Activated B cell treated with CpG ODN at 0.5 μM for 24 hours (primary cell): ENCODE results near the gene IL13RA1. TPM values are rescaled to one million over a fixed set of nuclear protein-coding genes. Genes with fewer than 3 reads are reported as not detected.

Source experiments
- ATAC-seq: fragments of 200-7000 bp; cut with Tn5 transposase; one replicate; pipeline ENCODE4 v1.10.0; 2021; ENCODE audit warnings: low read depth, mild to moderate bottlenecking, moderate library complexity
- CTCF ChIA-PET: fragments of 350-600 bp; sonication (Branson Sonifier 250); formaldehyde crosslinking; loops from one replicate; lab custom pipeline; 2021; ENCODE audit warnings: antibody characterized with exemption; lab: Charles Lee
- POLR2A ChIA-PET: fragments of 350-600 bp; sonication (Branson Sonifier 250); formaldehyde crosslinking; loops from one replicate; lab custom pipeline; 2021; ENCODE audit warnings: antibody characterized with exemption; lab: Charles Lee
- DNase-seq: peaks from one replicate; pipeline ENCODE4 v3.0.0; 2022
- H3K27ac Mint-ChIP-seq: one replicate; pipeline ENCODE4 v1.8.0; 2020; ENCODE audit warnings: mixed read lengths
- H3K27me3 Mint-ChIP-seq: one replicate; pipeline ENCODE4 v1.8.0; 2021; ENCODE audit warnings: mixed read lengths
- H3K36me3 Mint-ChIP-seq: one replicate; pipeline ENCODE4 v1.8.0; 2021; ENCODE audit warnings: low read depth, mixed read lengths
- H3K4me1 Mint-ChIP-seq: one replicate; pipeline ENCODE4 v1.8.0; 2021; ENCODE audit warnings: mixed read lengths
- H3K4me3 Mint-ChIP-seq: one replicate; pipeline ENCODE4 v1.8.0; 2020; ENCODE audit warnings: mild to moderate bottlenecking, mixed read lengths
- H3K9me3 Mint-ChIP-seq: one replicate; pipeline ENCODE4 v1.8.0; 2020; ENCODE audit warnings: mixed read lengths
- intact Hi-C: fragments of 100-400 bp; cut with micrococcal nuclease; formaldehyde crosslinking; loops from one replicate; pipeline ENCODE4 v1.15.1; 2024
- total RNA-seq: library from RNA; stranded (reverse); gene quantifications from 2 replicates; pipeline ENCODE4 v1.2.3, GENCODE V29; 2022
- TF ChIP-seq, protein P1 (sequence below): fragments of 200-600 bp; IDR thresholded peaks from one replicate; pipeline ENCODE4 v1.8.0; 2022; ENCODE audit warnings: antibody characterized with exemption, mild to moderate bottlenecking

IL13RA1 gene
- 13.9 and 15.0 TPM in 2 replicates for total RNA-seq

DNA sequence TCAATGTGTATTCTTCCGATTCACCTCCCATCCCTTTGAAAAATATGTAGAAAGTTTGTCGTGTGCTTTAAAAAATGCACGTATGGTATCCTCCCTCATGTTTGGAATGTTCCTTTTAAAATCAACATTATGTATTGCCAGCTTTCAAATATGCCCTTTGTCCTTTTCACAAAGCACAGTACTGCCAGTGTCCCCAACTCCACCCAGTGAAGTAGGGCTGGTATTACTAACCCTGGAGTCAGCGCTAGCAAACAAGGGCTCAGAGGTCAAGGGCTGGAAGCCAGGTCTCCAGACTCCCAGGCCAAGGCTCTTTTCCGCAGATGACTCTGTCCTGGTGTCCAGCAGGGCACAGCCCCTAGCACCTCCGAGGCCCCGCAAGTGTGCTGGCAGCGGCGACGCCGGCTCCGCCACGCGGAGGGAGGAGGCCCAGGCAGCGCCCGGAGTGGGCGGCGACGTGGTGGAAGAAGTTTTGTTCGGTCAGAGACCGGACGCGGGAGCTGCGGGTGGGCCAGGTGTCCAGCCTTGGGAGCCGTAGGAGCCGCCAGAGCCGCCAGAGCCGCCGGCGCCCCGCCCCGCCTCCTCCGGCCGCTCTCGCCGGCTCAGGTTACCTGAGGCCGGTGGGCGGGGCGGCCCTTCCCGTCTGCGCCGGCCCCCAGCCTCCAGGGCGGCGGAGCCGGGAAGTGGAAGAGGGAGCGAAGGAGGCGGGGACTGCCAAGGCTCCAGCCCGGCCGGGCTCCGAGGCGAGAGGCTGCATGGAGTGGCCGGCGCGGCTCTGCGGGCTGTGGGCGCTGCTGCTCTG lies at the start of gene IL13RA1:
Gene IL13RA1 (plus strand): TSS at position 720 of the 799 bp plus-strand sequence. CDS start 33 bp downstream, at position 753.
- no peaks in the 10 kb centered on the region for H3K9me3 Mint-ChIP-seq
- peak; percentile 32 for DNase-seq
- intact Hi-C loops = loop anchor here (2.0 kb wide), 1 partner anchor 44 kb away; no protein-coding TSS in a partner anchor
- no peaks in the 10 kb centered on the region for H3K27me3 Mint-ChIP-seq
- TF ChIP-seq, protein P1, sequence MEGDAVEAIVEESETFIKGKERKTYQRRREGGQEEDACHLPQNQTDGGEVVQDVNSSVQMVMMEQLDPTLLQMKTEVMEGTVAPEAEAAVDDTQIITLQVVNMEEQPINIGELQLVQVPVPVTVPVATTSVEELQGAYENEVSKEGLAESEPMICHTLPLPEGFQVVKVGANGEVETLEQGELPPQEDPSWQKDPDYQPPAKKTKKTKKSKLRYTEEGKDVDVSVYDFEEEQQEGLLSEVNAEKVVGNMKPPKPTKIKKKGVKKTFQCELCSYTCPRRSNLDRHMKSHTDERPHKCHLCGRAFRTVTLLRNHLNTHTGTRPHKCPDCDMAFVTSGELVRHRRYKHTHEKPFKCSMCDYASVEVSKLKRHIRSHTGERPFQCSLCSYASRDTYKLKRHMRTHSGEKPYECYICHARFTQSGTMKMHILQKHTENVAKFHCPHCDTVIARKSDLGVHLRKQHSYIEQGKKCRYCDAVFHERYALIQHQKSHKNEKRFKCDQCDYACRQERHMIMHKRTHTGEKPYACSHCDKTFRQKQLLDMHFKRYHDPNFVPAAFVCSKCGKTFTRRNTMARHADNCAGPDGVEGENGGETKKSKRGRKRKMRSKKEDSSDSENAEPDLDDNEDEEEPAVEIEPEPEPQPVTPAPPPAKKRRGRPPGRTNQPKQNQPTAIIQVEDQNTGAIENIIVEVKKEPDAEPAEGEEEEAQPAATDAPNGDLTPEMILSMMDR = no peak
- ChIA-PET CTCF (no interaction called here), POLR2A (interaction anchor here (0.6 kb wide), 1 partner anchor 25 kb away, joined by 3 read pairs; no protein-coding TSS in a partner anchor)
- no peaks in the 10 kb centered on the region for H3K36me3 Mint-ChIP-seq
- peak; percentile 21 for ATAC-seq
- peak within 1 kb of the TSS; percentile 81 for H3K4me3 Mint-ChIP-seq
- H3K27ac Mint-ChIP-seq = peak within 1 kb of the TSS; percentile 59
- H3K4me1 Mint-ChIP-seq = peaks cover 71% of the 10 kb centered on the region

DNA sequence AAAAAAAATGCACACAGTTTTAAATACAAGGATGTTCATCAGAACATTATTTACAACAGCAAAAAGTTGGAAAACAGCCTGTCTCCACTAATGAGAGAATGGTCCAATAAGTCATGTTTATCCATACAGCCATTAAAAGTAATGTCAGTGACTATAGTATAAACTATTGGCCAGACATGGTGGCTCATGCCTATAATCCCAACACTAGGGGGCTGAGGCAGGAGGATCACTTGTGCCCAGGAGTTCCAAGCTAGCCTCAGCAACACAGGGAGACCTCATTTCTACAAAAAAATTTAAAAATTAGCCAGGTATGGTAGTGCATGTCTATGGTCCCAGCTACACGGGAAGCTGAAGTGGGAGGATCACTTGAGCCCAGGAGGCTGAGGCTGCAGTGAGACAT lies 48.1 kb upstream of the IL13RA1 start:
- ATAC-seq = no peak
- no peak overlapping the region for H3K27ac Mint-ChIP-seq
- peaks cover 7% of the 10 kb centered on the region for H3K4me1 Mint-ChIP-seq
- intact Hi-C loops = no loop called here
- H3K4me3 Mint-ChIP-seq = no peak overlapping the region
- no peak for DNase-seq
- no peaks in the 10 kb centered on the region for H3K27me3 Mint-ChIP-seq
- no peaks in the 10 kb centered on the region for H3K9me3 Mint-ChIP-seq
- H3K36me3 Mint-ChIP-seq = peaks cover 50% of the 10 kb centered on the region
- TF ChIP-seq, protein P1 = no peak
- POLR2A ChIA-PET = no interaction called here
- CTCF ChIA-PET = interaction anchor here (1.0 kb wide), 1 partner anchor 52 kb away, joined by 3 read pairs; no protein-coding TSS in a partner anchor

DNA sequence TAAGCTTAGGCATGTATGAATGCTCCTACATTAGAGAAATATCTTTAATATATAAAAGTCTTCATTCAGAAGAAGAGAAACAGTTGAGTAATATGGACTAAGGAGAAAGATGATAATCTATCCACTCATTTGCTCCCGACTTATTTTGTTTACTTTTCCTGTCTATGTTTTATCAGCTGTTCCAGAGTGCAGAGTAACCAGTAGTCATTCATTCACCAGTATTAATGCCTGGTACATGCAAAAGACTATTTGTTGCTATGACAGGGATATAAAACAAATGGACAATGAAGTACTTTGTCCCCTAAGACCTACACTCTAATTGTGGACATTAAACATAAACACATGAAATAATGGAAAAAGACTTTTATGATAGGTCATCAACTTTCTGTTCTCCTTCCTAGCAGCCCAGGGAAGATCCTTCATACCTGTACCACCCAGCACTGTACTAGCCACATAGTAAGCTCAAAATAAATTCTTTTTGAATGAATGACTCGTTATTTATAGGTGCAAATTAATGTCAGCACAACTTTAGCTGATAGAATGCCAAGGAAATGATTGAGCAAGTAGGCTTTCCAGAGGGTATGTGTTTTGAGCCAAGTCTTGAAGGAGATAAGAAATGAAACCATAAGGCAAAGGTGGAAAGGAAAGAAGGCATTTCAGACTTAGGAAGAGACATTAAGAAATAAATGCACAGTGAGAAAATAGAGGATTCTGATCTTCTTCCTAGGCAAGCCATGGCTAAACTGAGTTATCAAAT lies 45.0 kb upstream of the IL13RA1 start:
- TF ChIP-seq, protein P1 = no peak
- H3K4me3 Mint-ChIP-seq = no peak overlapping the region
- ChIA-PET CTCF (no interaction called here), POLR2A (interaction anchor here (0.6 kb wide), 1 partner anchor 36 kb away, joined by 11 read pairs; no protein-coding TSS in a partner anchor)
- H3K27me3 Mint-ChIP-seq = no peaks in the 10 kb centered on the region
- ATAC-seq (no peak), DNase-seq (no peak)
- H3K27ac Mint-ChIP-seq = no peak overlapping the region
- H3K36me3 Mint-ChIP-seq = peaks cover 51% of the 10 kb centered on the region
- no peaks in the 10 kb centered on the region for H3K9me3 Mint-ChIP-seq
- H3K4me1 Mint-ChIP-seq = peaks cover 7% of the 10 kb centered on the region
- intact Hi-C loops = loop anchor here (2.0 kb wide), 1 partner anchor 44 kb away; the partner anchor contains the start of gene IL13RA1

DNA sequence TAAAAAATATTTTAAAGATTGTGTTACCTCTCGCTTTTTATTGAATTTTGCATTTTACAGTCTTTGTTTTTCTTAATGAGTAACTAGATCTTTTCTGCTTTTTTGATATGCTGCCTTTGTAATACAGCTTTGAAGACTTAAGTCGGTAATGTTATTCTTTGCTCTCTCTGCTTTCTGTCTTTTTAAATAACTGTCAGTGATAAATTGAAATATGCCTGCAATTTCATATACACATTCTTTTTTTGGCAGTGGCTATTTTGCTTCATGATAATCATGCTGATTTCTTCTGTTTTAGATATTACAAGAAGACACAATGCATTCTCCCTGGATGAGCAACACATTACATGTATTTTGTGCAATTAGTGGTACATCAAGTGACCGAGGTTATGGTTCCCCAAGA lies 42.0 kb upstream of the IL13RA1 start:
- Mint-ChIP-seq H3K36me3 (peaks cover 51% of the 10 kb centered on the region), H3K27ac (no peak overlapping the region), H3K4me1 (peaks cover 7% of the 10 kb centered on the region), H3K4me3 (no peak overlapping the region), H3K27me3 (no peaks in the 10 kb centered on the region), H3K9me3 (no peaks in the 10 kb centered on the region)
- ATAC-seq = no peak
- intact Hi-C loops = no loop called here
- TF ChIP-seq, protein P1 = no peak
- no peak for DNase-seq
- POLR2A ChIA-PET = interaction anchor here (0.6 kb wide), 1 partner anchor 101 kb away, joined by 4 read pairs; no protein-coding TSS in a partner anchor
- CTCF ChIA-PET = no interaction called here

DNA sequence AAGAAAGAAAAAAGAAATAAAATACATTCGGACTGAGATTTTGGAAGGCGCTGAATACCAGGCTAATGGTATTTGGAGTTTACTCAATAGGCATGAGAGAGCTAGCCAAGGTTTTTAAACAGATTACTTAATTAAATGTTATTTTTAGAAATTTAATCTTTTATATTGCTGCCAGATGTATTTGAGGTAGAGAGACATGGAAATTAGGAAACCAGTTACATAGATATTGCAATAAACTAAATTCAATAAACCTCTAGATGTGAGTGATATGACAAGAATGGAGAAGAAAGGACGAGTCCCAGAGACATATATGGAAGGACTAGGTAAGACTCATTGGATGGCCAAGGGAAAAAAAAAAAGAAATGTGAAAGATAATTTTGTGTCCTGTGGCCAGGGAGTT lies 38.5 kb upstream of the IL13RA1 start:
- peaks cover 2% of the 10 kb centered on the region for H3K4me1 Mint-ChIP-seq
- no peaks in the 10 kb centered on the region for H3K9me3 Mint-ChIP-seq
- POLR2A ChIA-PET = no interaction called here
- no peak overlapping the region for H3K4me3 Mint-ChIP-seq
- intact Hi-C loops = no loop called here
- ATAC-seq (no peak), DNase-seq (no peak)
- CTCF ChIA-PET = no interaction called here
- peaks cover 34% of the 10 kb centered on the region for H3K36me3 Mint-ChIP-seq
- H3K27ac Mint-ChIP-seq = no peak overlapping the region
- H3K27me3 Mint-ChIP-seq = no peaks in the 10 kb centered on the region
- TF ChIP-seq, protein P1 = no peak
